Heart left ventricle (tissue), 13 donors: Measurements from ENCODE around the gene NEB.

Experiments used
- CTCF ChIP-seq, 12 donors: fragments of 200-600 bp; sonication (generic) in 4 of 12; IDR thresholded peaks; one replicate each; pipeline versions ENCODE4 v1.5.0 to v1.8.0; 2018 to 2022; ENCODE audit warnings: antibody characterized with exemption in 12 of 12, mild to moderate bottlenecking in 5 of 12
- POLR2A ChIP-seq, 2 donors: fragments of 450-650 bp; IDR thresholded peaks; one replicate each; pipeline ENCODE4 v1.6.1; 2017; ENCODE audit warnings: antibody characterized with exemption in 2 of 2, mild to moderate bottlenecking in 2 of 2, moderate library complexity in 2 of 2
- donor health status: ischemic (EF 13 %, LVEDD 7.1; RV severe dilation, severe dysfunction).
- donor health status: DM: no; HTN: yes; CAD: no.
- donor health status: DM: no; HTN: no; CAD: no.
- donor health status: ischemic (EF 25% LVEDD 6.9; RV normal size, moderate dysfunction).
- donor health status: ischemic (EF 25% LVEDD 5.7; RV mildly dilated, moderate dysfunction).
- donor health status: ischemic (EF 35%, LVEDD 5.7; RV mildly dilated, moderate dysfunction).
- donor health status: nonischemic (EF 11% LVEDD 7.7; RV severe dilation, severe dysfunction).
- donor health status: DM: yes; HTN: yes; CAD: no.
- donor health status: PGD.
- donor health status: ischemic (EF 29% LVEDD 5.4; RV normal size, mild dysfunction).
- donor health status: nonischemic (EF 23%, LVEDD 6.1; RV moderate dilation, normal function).

DNA sequence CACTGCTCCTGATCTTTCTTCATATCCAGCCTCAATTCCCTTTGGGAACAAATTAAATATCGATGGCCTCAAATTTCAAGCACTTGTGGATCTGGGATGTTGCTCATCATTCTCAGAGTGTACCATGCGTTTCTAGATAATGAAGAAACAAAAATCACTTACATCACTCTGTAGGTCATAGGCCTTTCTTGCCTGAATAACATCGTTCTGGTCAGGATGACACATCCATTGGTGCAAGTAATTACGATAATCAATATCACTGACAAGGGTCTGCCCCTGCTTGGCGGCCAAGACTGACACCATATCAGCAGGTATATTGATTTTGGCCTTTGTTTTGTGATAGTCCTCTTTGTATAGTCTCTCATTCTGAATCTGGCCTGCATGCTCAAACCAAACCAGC is 167.3 kb downstream of the NEB start:
- TF ChIP-seq CTCF (IDR thresholded peaks at IDR 0.05) (no peak), POLR2A (IDR thresholded peaks at IDR 0.05) (no peak)
